Skin epidermis (tissue), 12 donors: ENCODE data around the gene KDF1.
"Not testable (repeated sequence)": the region's sequence is repeated elsewhere in the genome, so short reads cannot be mapped to it uniquely, and the experiment has no call there.

Experiments used
- H3K27ac ChIP-seq, 21 experiments: fragments of 200-600 bp; sonication (generic) in 11 of 21; one replicate each; pipeline ENCODE4 v1.5.0; 2020; ENCODE audit warnings: mild to moderate bottlenecking in 3 of 21, inconsistent platforms in 2 of 21, moderate library complexity in 2 of 21
- H3K4me3 ChIP-seq, 7 experiments: fragments of 200-600 bp; sonication (generic) in 2 of 7; one replicate each; pipeline ENCODE4 v1.5.0; 2020; ENCODE audit warnings: inconsistent platforms in 2 of 7, mild to moderate bottlenecking in 2 of 7, moderate library complexity in 1 of 7

Gene KDF1

GRCh38 chr1:26961826-26962225 is 1.6 kb upstream of the KDF1 start:
- Histone ChIP-seq H3K4me3 (no peak overlapping the region), H3K27ac (no peak overlapping the region)

- peak overlapping the region; percentile 44 to 91 (median 76) for H3K4me3 ChIP-seq
- H3K27ac ChIP-seq = peak overlapping the region in 17 of 21 experiments; percentile 59 to 95 (median 83)
Observed at GRCh38 chr1:26960625-26960966, 328 bp upstream of the KDF1 start.

- Histone ChIP-seq H3K27ac (peak overlapping the region in 14 of 21 experiments; percentile 70 to 95 (median 90)), H3K4me3 (peak overlapping the region; percentile 44 to 91 (median 76))
Observed at GRCh38 chr1:26959270-26959669, 998 bp downstream of the KDF1 start.

GRCh38 chr1:26957306-26957705 is 3.0 kb downstream of the KDF1 start:
- H3K27ac ChIP-seq = no peak overlapping the region

GRCh38 chr1:26956321-26956720 is 3.9 kb downstream of the KDF1 start:
- no peak overlapping the region for H3K27ac ChIP-seq

More at GRCh38 chr1:26957306-26957705, 3.0 kb downstream of the KDF1 start:
- H3K4me3 ChIP-seq = no peak overlapping the region

GRCh38 chr1:26953374-26953773 is 6.9 kb downstream of the KDF1 start:
- Histone ChIP-seq H3K4me3 (no peak overlapping the region), H3K27ac (no peak overlapping the region)

More at GRCh38 chr1:26956321-26956720, 3.9 kb downstream of the KDF1 start:
- no peak overlapping the region for H3K4me3 ChIP-seq

- Histone ChIP-seq H3K4me3 (no peak overlapping the region), H3K27ac (no peak overlapping the region)
Observed at GRCh38 chr1:26951821-26952497, 8.3 kb downstream of the KDF1 start.

- no peak overlapping the region for H3K4me3 ChIP-seq
- no peak overlapping the region for H3K27ac ChIP-seq
Observed at GRCh38 chr1:26951216-26951615, 9.1 kb downstream of the KDF1 start.

GRCh38 chr1:26950602-26951001 is 9.7 kb downstream of the KDF1 start:
- Histone ChIP-seq H3K4me3 (no peak overlapping the region), H3K27ac (no peak overlapping the region)

- H3K27ac ChIP-seq = no peak overlapping the region
- H3K4me3 ChIP-seq = no peak overlapping the region
Observed at GRCh38 chr1:26949926-26950319, 10.3 kb downstream of the KDF1 start.

- H3K27ac ChIP-seq = no peak overlapping the region
- no peak overlapping the region for H3K4me3 ChIP-seq
Observed at GRCh38 chr1:26949266-26949925, 10.9 kb downstream of the KDF1 start.

- H3K4me3 ChIP-seq, H3K27ac ChIP-seq: not testable (repeated sequence)
Observed at GRCh38 chr1:26948725-26949057, 11.6 kb downstream of the KDF1 start.

GRCh38 chr1:26946270-26946669 is 14.0 kb downstream of the KDF1 start:
- Histone ChIP-seq H3K4me3 (no peak overlapping the region), H3K27ac (no peak overlapping the region)

GRCh38 chr1:26945728-26946127 is 14.5 kb downstream of the KDF1 start:
- Histone ChIP-seq H3K27ac (no peak overlapping the region), H3K4me3 (no peak overlapping the region)

GRCh38 chr1:26945138-26945537 is 15.1 kb downstream of the KDF1 start:
- Histone ChIP-seq H3K4me3 (no peak overlapping the region), H3K27ac (no peak overlapping the region)

GRCh38 chr1:26942656-26943055 is 17.6 kb downstream of the KDF1 start:
- H3K4me3 ChIP-seq = no peak overlapping the region
- no peak overlapping the region for H3K27ac ChIP-seq

- no peak overlapping the region for H3K27ac ChIP-seq
- no peak overlapping the region for H3K4me3 ChIP-seq
Observed at GRCh38 chr1:26941311-26941710, 19.0 kb downstream of the KDF1 start.

GRCh38 chr1:26938659-26939025 is 21.6 kb downstream of the KDF1 start:
- H3K27ac ChIP-seq = no peak overlapping the region
- no peak overlapping the region for H3K4me3 ChIP-seq

- H3K4me3 ChIP-seq = no peak overlapping the region
- no peak overlapping the region for H3K27ac ChIP-seq
Observed at GRCh38 chr1:26938004-26938658, 22.1 kb downstream of the KDF1 start.

GRCh38 chr1:26936823-26937222 is 23.4 kb downstream of the KDF1 start:
- no peak overlapping the region for H3K27ac ChIP-seq
- no peak overlapping the region for H3K4me3 ChIP-seq

GRCh38 chr1:26932531-26932930 is 27.7 kb downstream of the KDF1 start:
- no peak overlapping the region for H3K4me3 ChIP-seq

More at GRCh38 chr1:26932531-26932930, 27.7 kb downstream of the KDF1 start:
- no peak overlapping the region for H3K27ac ChIP-seq
